ENCODE data around the gene ALOX12B. TPM values are rescaled to one million over a fixed set of nuclear protein-coding genes. Genes with fewer than 3 reads are reported as not detected.

The ALOX12B gene
- total RNA-seq, 4 donors from 2014 or later = not detected

DNA sequence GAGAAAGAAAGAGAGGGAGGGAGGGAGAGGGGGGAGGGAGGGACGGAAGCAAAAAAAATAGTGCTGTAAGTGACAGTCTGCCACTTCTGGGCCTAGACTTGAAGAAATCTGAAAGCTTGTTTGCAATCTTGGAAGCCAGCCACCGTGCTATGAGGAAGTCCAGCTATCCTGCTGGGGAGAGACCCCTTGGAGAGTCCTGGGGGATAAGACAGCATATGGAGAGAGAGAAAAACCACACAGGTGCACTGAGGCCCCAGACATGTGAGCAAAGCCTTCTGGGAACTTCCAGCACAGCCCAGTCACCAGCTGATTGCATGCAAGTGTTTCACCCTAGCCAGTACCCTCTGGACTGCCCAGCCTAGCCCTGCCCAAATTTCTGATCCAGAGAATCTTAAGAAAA is 12.6 kb upstream of the ALOX12B start:
- DNase-seq (ENCODE audit: low spot score) = no peak
- TF ChIP-seq CTCF (IDR thresholded peaks at IDR 0.05) = no peak
- ATAC-seq (ENCODE audit: low FRiP score) = no peak

- no peak for TF ChIP-seq CTCF (IDR thresholded peaks at IDR 0.05)
- DNase-seq (ENCODE audit: low spot score) = no peak
- no peak for ATAC-seq (ENCODE audit: low FRiP score)
These were observed 9.0 kb upstream of the ALOX12B start for GRCh38 chr17:8096541-8096940.

DNA sequence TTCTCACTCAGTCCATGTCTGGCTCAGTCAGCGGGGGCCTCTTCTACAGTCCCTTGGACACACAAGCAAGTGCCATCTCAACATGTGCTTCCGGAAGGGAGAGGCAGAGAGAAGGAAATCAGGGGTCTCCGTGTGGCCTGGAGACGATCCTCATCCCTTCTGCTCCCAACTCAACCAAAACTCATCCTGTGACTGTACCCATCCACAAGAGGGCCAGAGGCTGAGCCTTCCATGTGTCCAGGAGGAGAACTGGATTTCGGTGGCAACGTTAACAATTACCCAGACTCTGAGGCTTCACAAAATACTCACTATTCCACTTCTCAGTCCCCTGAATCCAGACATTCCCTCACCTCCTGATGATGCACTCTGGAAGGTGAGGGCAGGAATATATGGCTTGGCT is 7.8 kb upstream of the ALOX12B start:
- ATAC-seq (ENCODE audit: low FRiP score) = no peak
- no peak for TF ChIP-seq CTCF (IDR thresholded peaks at IDR 0.05)
- no peak for DNase-seq (ENCODE audit: low spot score)

DNA sequence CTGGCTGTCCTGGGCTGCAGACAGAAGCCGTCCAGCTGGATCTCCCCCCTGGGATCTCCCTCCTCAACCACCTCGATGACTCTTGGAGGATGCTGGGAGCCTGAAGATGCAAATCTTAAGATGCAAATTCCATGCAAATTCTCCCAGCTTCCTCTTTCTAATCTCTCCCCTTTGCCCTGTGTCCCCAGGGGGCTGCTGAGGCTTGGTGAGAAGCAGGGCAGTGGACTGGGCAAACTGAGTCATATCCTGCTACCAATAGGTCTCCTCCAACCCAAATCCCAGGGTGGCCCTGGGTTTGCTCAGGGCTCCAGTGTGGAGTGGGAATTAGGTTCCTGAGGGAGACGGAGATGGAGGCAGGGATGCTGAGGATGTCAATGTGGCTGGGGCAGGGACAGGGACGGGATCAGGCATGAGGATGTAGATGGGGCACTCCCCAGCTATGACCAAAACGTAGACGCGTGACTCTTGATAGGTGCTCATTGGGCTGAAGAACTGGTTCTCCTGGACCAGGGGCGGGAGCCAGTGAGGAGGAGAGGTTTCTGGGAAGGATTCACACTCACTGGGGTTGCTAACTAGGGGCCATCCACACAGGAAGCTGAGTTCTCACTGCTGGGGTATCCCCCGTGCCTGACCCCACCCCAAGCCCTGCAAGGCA is 3.6 kb upstream of the ALOX12B start:
- no peak for DNase-seq (ENCODE audit: low spot score)
- no peak for ATAC-seq (ENCODE audit: low FRiP score)
- TF ChIP-seq CTCF (IDR thresholded peaks at IDR 0.05) = no peak

DNA sequence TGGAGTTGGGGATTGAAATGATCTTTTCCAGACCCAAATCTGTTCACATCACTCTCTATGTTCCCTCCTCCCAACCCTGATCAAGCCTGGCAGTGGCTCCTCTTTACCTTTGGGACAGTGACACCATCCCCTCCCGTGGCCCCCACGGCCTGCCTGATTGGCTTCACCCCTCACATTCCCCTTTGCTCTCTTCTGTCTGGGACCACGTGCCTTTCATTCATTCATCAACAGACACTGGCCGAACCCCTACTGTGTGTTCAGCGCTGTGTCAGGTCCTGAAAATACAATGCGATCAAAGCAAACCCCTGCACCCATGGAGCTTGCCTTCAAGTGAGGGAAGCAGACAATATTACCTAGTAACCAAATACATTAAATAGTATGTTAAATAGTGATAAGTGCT is 2.2 kb upstream of the ALOX12B start:
- DNase-seq (ENCODE audit: low spot score) = no peak
- no peak for ATAC-seq (ENCODE audit: low FRiP score)
- no peak for TF ChIP-seq CTCF (IDR thresholded peaks at IDR 0.05)

DNA sequence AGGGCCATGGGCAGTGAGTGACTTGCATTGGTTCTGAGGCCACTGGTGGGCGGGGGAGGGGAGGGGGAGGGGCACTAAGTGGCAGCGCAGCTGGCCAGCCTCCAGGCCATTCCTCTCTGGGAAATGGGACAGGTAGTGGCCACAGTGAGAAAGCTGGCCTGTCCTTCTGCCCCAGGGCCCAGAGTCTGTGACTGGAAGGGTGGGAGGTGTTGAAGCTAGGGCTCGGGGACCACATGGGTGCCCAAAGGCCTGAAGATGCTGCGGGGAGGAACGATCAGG is 375 bp upstream of the ALOX12B start:
- no peak for TF ChIP-seq CTCF (IDR thresholded peaks at IDR 0.05)
- no peak for DNase-seq (ENCODE audit: low spot score)
- ATAC-seq (ENCODE audit: low FRiP score) = no peak

DNA sequence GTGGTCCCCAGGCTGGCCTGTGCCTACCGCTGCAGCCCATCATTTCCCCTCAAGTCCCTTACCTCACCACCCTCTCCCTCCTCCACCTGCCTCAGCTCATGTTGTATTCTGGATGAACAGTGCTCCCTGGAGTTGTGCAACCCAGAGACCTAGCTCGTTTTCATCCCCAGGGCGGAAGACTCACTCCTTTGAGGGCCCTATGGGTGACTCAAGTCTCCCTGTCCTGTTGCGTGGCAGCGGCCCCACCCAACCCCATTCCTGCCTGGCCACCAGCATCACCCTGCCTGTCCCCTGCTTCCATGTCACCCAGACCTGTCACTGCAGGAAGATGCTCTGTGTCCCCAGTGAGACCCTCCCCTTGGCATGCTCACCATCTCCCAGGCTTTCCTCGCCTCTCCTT is 3.3 kb downstream of the ALOX12B start:
- no peak for ATAC-seq (ENCODE audit: low FRiP score)
- DNase-seq (ENCODE audit: low spot score) = no peak
- no peak for TF ChIP-seq CTCF (IDR thresholded peaks at IDR 0.05)

Measured in omental fat pad (tissue), 4 donors.